ENCODE results near the gene NR2E3.

DNA sequence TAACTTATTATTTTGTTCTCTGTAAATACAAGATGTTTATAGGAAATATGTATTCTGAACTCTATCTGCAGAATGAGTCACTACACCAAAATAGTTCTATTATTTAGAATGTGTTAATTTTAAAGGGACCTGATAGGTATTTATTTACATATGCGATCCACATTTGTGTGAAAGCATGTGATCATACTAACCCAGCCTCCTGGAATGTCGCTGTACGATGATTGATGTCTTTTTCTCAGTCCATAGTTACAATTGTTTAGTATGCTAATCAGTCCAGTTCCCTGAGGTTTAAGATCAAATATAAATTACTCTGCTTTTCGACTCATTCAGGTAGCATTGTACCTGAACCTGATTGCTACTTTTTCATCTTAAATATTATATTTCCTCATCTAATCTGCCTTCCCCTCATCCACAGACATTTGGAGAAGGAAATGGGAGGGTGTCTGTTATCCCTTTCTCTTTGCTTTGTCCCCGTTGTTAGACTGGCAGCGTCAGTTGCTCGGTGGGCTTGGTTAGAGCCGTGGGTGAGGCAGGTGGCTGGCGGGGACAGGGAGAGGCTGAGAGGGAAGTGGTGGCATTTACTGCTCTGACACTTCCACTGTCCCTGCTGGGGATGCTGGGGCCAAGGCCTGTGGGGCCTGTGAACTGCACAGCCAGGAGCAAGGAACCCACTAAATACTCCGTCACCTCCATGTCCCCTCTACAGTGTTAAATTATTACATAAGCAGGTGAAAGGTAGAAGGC lies 27.8 kb upstream of the NR2E3 start:
- TF ChIP-seq SMC3 (conservative IDR thresholded peaks at IDR 0.05; ENCODE audit: insufficient read depth, low read depth, low read length) (no peak), NFE2 (IDR thresholded peaks at IDR 0.05; ENCODE audit: low read depth) (no peak)

Data from K562 (cell line).